Liver (tissue), 3 donors: ENCODE results near the gene TCOF1.

Experiments used
- GABPA ChIP-seq, 2 donors: IDR thresholded peaks in 1 of 2; conservative IDR thresholded peaks in 1 of 2; 2 replicates each; pipeline ENCODE4 v1.6.1; 2016; ENCODE audit warnings: antibody characterized with exemption in 2 of 2, mild to moderate bottlenecking in 1 of 2, moderate library complexity in 1 of 2
- RXRA ChIP-seq, 2 donors: IDR thresholded peaks; 2 replicates each; pipeline ENCODE4 v1.6.1; 2017 to 2018; ENCODE audit warnings: antibody characterized with exemption in 2 of 2, mild to moderate bottlenecking in 1 of 2
- TAF1 ChIP-seq: conservative IDR thresholded peaks from 2 replicates; pipeline ENCODE4 v1.6.1; 2016; ENCODE audit warnings: antibody characterized with exemption, mild to moderate bottlenecking
- TF ChIP-seq, protein P1 (sequence below): fragments of 150-350 bp; IDR thresholded peaks from 2 replicates; pipeline ENCODE4 v1.5.1; 2017; ENCODE audit warnings: improper control_type of control experiment, low read depth, low read length; ENCODE audit not compliant: missing input control
- donor health status: healthy.
- donor health status: healthy.

- TF ChIP-seq, protein P1, sequence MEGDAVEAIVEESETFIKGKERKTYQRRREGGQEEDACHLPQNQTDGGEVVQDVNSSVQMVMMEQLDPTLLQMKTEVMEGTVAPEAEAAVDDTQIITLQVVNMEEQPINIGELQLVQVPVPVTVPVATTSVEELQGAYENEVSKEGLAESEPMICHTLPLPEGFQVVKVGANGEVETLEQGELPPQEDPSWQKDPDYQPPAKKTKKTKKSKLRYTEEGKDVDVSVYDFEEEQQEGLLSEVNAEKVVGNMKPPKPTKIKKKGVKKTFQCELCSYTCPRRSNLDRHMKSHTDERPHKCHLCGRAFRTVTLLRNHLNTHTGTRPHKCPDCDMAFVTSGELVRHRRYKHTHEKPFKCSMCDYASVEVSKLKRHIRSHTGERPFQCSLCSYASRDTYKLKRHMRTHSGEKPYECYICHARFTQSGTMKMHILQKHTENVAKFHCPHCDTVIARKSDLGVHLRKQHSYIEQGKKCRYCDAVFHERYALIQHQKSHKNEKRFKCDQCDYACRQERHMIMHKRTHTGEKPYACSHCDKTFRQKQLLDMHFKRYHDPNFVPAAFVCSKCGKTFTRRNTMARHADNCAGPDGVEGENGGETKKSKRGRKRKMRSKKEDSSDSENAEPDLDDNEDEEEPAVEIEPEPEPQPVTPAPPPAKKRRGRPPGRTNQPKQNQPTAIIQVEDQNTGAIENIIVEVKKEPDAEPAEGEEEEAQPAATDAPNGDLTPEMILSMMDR: no peak
- no peak for TF ChIP-seq GABPA (IDR thresholded peaks at IDR 0.05 in 1 of 2, conservative IDR thresholded peaks at IDR 0.05 in 1 of 2)
- TF ChIP-seq TAF1: no peak
- no peak for TF ChIP-seq RXRA (IDR thresholded peaks at IDR 0.05)
Observed at GRCh38 chr5:150325426-150325825, 32.1 kb upstream of the TCOF1 start.
